Ovary (tissue), 9 donors: ENCODE results near the gene TCF12. TPM values are rescaled to one million over a fixed set of nuclear protein-coding genes. Genes with fewer than 3 reads are reported as not detected.
"Not testable (repeated sequence)": the region's sequence is repeated elsewhere in the genome, so short reads cannot be mapped to it uniquely, and the experiment has no call there.

ENCODE experiments used
- DNase-seq, 5 donors: peaks; one replicate each; pipeline ENCODE4 v3.0.0-alpha.2; 2019 to 2020
- H3K27ac ChIP-seq, 2 donors: fragments of 200-600 bp; one replicate each; pipeline versions ENCODE4 v1.5.1 to v1.8.0; 2019 to 2022
- H3K27me3 ChIP-seq: fragments of 200-600 bp; one replicate; pipeline ENCODE4 v1.8.0; 2022
- H3K36me3 ChIP-seq: fragments of 200-600 bp; sonication (generic); one replicate; pipeline ENCODE4 v1.5.1; 2019
- H3K4me1 ChIP-seq: one replicate; pipeline ENCODE4 v1.8.1; 2013; ENCODE audit warnings: mild to moderate bottlenecking, moderate library complexity; ENCODE audit not compliant: insufficient read depth
- H3K4me3 ChIP-seq: fragments of 200-600 bp; sonication (generic); one replicate; pipeline ENCODE4 v1.5.1; 2017
- H3K9me3 ChIP-seq, 2 donors: fragments of 200-600 bp in 1 of 2; sonication (generic) in 1 of 2; one replicate each; pipeline versions ENCODE4 v1.5.1 to v1.8.1; 2013 to 2019; ENCODE audit warnings: mild to moderate bottlenecking in 1 of 2, moderate library complexity in 1 of 2
- EP300 ChIP-seq: sonication (generic); formaldehyde crosslinking; IDR thresholded peaks from one replicate; pipeline ENCODE4 v1.6.1; 2017; ENCODE audit warnings: antibody characterized with exemption
- POLR2A ChIP-seq: fragments of 450-650 bp; IDR thresholded peaks from one replicate; pipeline ENCODE4 v1.6.1; 2017; ENCODE audit warnings: antibody characterized with exemption, mild to moderate bottlenecking, moderate library complexity
- WGBS, 3 donors: extraction: QIAGEN DNeasy Blood & Tissue Kit in 1 of 3; methylation state at CpG; one replicate each; pipeline versions ENCODE4 v1.1.5 to v1.1.7; 2013 to 2017; 5-methylcytosine and 5-hydroxymethylcytosine counted together
- intact Hi-C, 4 donors: fragments of 100-400 bp; cut with DNase I; formaldehyde crosslinking; loops; one replicate each; pipeline versions ENCODE4 v1.11.0 to v1.15.1; 2022 to 2023
- polyA plus RNA-seq, 2 donors: library from polyadenylated mRNA; stranded (reverse); fragments of 200-250 nt in 1 of 2; fragments of 350-450 nt in 1 of 2; fragmentation: Illumina TruSeq in 1 of 2; extraction: RNeasy Lipid Tissue Mini Kit (QIAGEN cat#74804) in 1 of 2; gene quantifications; one replicate each; pipeline ENCODE4 v1.2.3, GENCODE V29; 2013 to 2014
- total RNA-seq, 7 donors: library from RNA; depleted of rRNA in 2 of 7; stranded (reverse); fragments of >200 nt in 2 of 7; fragmentation: NEBNext Ultra II Directional in 3 of 7; extraction: Animal tissue kit (Norgen Biotek cat#: 25700) in 3 of 7; gene quantifications; one replicate each; pipeline versions ENCODE4 v1.1.0 to v1.2.4, GENCODE V29; 2016 to 2023
- TF ChIP-seq, protein P1 (sequence below), 3 donors: fragments of 450-650 bp in 2 of 3; fragments of 200-600 bp in 1 of 3; IDR thresholded peaks; one replicate each; pipeline versions ENCODE4 v1.5.1 to v1.8.0; 2016 to 2022; ENCODE audit warnings: antibody characterized with exemption in 3 of 3, mild to moderate bottlenecking in 1 of 3
- donor health status: DM: no; HTN: no; CAD: no; lungs with moderate emphysema.
- donor health status: DM: no; HTN: no; CAD: no.
- donor health status: Bipolar disorder and iron deficiency.
- donor health status: DM: yes; HTN: yes; CAD: no.
- donor health status: DM: no; HTN: no; CAD: no.
- donor health status: DM: yes; HTN: yes; CAD: no.

Gene TCF12
- total and polyA plus RNA-seq, 9 donors, result 28.6 to 150 (median 116) TPM

DNA sequence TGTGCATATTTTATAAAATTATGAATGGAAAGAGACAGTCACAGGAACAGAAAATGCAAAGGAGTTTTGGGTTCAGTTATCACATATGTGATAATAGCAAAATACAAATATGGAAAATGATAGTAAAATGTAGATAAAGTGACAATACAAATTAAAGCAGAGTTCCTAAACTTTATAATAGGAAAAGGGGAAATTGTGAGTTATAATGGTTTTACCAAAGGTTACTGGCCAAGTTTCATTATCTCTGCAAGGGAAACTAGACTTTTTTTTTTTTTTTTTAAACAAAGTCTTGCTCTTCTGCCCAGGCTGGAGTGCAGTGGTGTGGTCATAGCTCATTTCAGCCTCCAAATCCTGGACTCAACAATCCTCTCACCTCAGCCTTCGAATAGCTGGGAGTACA lies 229.2 kb downstream of the TCF12 start:
- intact Hi-C loops, result loop anchor here in 3 of 4 donors (10.0 kb wide), 2 partner anchors 157 to 653 kb away; no protein-coding TSS in a partner anchor
- H3K4me1 ChIP-seq, result peaks cover 3% of the 10 kb centered on the region
- no peak overlapping the region for H3K27ac ChIP-seq
- DNase-seq, result no peak
- H3K36me3 ChIP-seq, result no peaks in the 10 kb centered on the region
- no peaks in the 10 kb centered on the region for H3K9me3 ChIP-seq
- TF ChIP-seq, protein P1, sequence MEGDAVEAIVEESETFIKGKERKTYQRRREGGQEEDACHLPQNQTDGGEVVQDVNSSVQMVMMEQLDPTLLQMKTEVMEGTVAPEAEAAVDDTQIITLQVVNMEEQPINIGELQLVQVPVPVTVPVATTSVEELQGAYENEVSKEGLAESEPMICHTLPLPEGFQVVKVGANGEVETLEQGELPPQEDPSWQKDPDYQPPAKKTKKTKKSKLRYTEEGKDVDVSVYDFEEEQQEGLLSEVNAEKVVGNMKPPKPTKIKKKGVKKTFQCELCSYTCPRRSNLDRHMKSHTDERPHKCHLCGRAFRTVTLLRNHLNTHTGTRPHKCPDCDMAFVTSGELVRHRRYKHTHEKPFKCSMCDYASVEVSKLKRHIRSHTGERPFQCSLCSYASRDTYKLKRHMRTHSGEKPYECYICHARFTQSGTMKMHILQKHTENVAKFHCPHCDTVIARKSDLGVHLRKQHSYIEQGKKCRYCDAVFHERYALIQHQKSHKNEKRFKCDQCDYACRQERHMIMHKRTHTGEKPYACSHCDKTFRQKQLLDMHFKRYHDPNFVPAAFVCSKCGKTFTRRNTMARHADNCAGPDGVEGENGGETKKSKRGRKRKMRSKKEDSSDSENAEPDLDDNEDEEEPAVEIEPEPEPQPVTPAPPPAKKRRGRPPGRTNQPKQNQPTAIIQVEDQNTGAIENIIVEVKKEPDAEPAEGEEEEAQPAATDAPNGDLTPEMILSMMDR (IDR thresholded peaks at IDR 0.05), result no peak
- TF ChIP-seq POLR2A (no peak), EP300 (no peak)
- WGBS, 3 donors, result 94 to 98% (median 95%) methylated on average over 1 of the region's 1 CpG
- H3K27me3 ChIP-seq, result no peaks in the 10 kb centered on the region
- H3K4me3 ChIP-seq, result no peak overlapping the region

GRCh38 chr15:57148262-57148661 lies 229.8 kb downstream of the TCF12 start:
- Histone ChIP-seq H3K4me1 (peaks cover 3% of the 10 kb centered on the region), H3K36me3 (no peaks in the 10 kb centered on the region), H3K4me3 (no peak overlapping the region), H3K9me3 (no peaks in the 10 kb centered on the region), H3K27ac (no peak overlapping the region), H3K27me3 (no peaks in the 10 kb centered on the region)
- TF ChIP-seq, protein P1 (IDR thresholded peaks at IDR 0.05), result no peak
- TF ChIP-seq POLR2A, result no peak
- no peak for TF ChIP-seq EP300
- DNase-seq, result no peak
- intact Hi-C loops, result loop anchor here in 3 of 4 donors (10.0 kb wide), 2 partner anchors 157 to 653 kb away; no protein-coding TSS in a partner anchor

DNA sequence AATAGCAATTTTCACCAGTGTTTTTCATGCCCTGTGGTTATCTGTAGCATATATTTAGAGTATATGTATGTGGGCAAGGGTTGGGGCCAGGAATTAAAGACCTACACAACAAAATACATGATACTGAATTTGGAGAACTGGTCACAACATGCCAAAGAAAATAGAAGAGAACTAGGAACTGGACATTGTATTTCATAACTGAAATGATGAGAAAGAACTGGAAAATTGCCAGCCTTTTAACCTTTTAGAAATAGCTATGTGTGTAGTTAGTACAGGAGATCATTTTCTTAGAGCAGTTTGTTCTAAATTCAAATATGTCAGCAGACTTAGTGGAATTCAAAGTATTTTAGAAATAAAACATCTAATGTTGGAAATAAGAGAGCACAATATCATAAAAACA lies 230.8 kb downstream of the TCF12 start:
- no peaks in the 10 kb centered on the region for H3K9me3 ChIP-seq
- H3K36me3 ChIP-seq, result no peaks in the 10 kb centered on the region
- no peak overlapping the region for H3K27ac ChIP-seq
- H3K27me3 ChIP-seq, result no peaks in the 10 kb centered on the region
- H3K4me1 ChIP-seq, result peaks cover 3% of the 10 kb centered on the region
- no peak for DNase-seq
- intact Hi-C loops, result loop anchor here in 3 of 4 donors (10.0 kb wide), 2 partner anchors 156 to 654 kb away; no protein-coding TSS in a partner anchor
- TF ChIP-seq POLR2A (no peak), EP300 (no peak)
- TF ChIP-seq, protein P1 (IDR thresholded peaks at IDR 0.05), result no peak
- H3K4me3 ChIP-seq, result no peak overlapping the region

- no peaks in the 10 kb centered on the region for H3K9me3 ChIP-seq
- DNase-seq, result no peak
- H3K36me3 ChIP-seq, result no peaks in the 10 kb centered on the region
- no peaks in the 10 kb centered on the region for H3K27me3 ChIP-seq
- TF ChIP-seq, protein P1 (IDR thresholded peaks at IDR 0.05), result no peak
- TF ChIP-seq EP300, result no peak
- peaks cover 1% of the 10 kb centered on the region for H3K4me1 ChIP-seq
- H3K27ac ChIP-seq, result no peak overlapping the region
- intact Hi-C loops, result loop anchor here in 2 of 4 donors (10.0 kb wide), 2 partner anchors 65 to 375 kb away; no protein-coding TSS in a partner anchor
- 76 to 87% (median 85%) methylated on average over 4 of the region's 4 CpGs for WGBS, 3 donors
- H3K4me3 ChIP-seq, result no peak overlapping the region
Observed at GRCh38 chr15:57150066-57150865, 231.8 kb downstream of the TCF12 start.

DNA sequence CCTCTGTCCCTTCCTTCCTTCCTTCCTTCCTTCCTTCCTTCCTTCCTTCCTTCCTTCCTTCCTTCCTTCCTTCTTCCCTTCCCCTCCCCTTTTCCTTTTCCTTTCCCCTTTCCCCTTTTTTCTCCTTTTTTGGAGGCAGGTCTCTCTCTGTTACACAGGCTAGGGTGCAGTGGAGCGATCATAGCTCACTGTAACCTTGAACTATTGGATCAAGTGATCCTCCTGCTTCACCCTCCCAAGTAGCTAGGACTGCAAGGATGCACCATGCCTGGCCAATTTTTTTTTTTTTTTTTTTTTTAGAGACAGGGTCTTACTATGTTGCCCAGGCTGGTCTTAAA lies 232.4 kb downstream of the TCF12 start:
- DNase-seq, H3K27ac ChIP-seq, H3K9me3 ChIP-seq, H3K36me3 ChIP-seq, H3K27me3 ChIP-seq, H3K4me3 ChIP-seq, H3K4me1 ChIP-seq: not testable (repeated sequence)
- intact Hi-C loops, result loop anchor here in 2 of 4 donors (10.0 kb wide), 2 partner anchors 64 to 374 kb away; no protein-coding TSS in a partner anchor
- WGBS, 3 donors, result 88 to 96% (median 96%) methylated on average over 1 of the region's 1 CpG
